Skeletal muscle satellite cell (primary cell): ENCODE results near the gene CMBL.
"Not testable (repeated sequence)": the region's sequence is repeated elsewhere in the genome, so short reads cannot be mapped to it uniquely, and the experiment has no call there.

Experiments
- H3K27me3 ChIP-seq: 2 replicates; pipeline ENCODE4 v1.7.0; 2013; ENCODE audit warnings: low read length; ENCODE audit not compliant: control insufficient read depth, insufficient read depth
- H3K36me3 ChIP-seq: 2 replicates; pipeline ENCODE4 v1.7.0; 2013; ENCODE audit warnings: mild to moderate bottlenecking, control low read depth, low read length; ENCODE audit not compliant: insufficient read depth
- H3K4me1 ChIP-seq: 2 replicates; pipeline ENCODE4 v1.7.0; 2013; ENCODE audit warnings: low read length; ENCODE audit not compliant: control insufficient read depth, insufficient read depth
- H3K4me2 ChIP-seq: 2 replicates; pipeline ENCODE4 v1.7.0; 2013; ENCODE audit warnings: mild to moderate bottlenecking, low read length
- H3K4me3 ChIP-seq: 2 replicates; pipeline ENCODE4 v1.7.0; 2013; ENCODE audit warnings: low read length
- H3K9ac ChIP-seq: 2 replicates; pipeline ENCODE4 v1.7.0; 2013; ENCODE audit warnings: mild to moderate bottlenecking, low read depth, low read length, moderate library complexity
- H3K9me3 ChIP-seq: replicated peaks from 2 replicates; pipeline ENCODE4 v1.7.0; 2013; ENCODE audit warnings: mild to moderate bottlenecking, control low read depth, low read length

The CMBL gene

DNA sequence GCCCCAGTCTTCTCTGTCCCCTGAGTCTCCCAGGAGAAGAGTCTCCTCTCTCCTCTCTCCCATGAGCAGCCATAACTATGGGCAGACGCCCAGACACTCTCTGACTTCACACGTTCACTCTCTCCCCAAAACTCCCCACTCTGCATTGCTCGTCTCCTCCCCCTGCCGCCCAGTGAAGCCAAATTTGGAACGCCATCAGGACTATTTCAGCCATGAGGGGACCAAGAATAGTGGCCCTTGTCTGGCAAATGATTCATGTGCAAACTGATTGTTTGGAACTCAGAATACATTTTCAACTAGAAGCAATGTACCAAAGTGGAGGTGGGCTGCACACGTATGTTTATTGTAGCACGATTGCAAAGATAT is 20.9 kb downstream of the CMBL start:
- Histone ChIP-seq H3K9me3 (no peaks in the 10 kb centered on the region), H3K4me3 (no peak overlapping the region), H3K36me3 (peaks cover 6% of the 10 kb centered on the region), H3K9ac (no peak overlapping the region), H3K27me3 (no peaks in the 10 kb centered on the region), H3K4me2 (no peak overlapping the region), H3K4me1 (peaks cover 6% of the 10 kb centered on the region)

DNA sequence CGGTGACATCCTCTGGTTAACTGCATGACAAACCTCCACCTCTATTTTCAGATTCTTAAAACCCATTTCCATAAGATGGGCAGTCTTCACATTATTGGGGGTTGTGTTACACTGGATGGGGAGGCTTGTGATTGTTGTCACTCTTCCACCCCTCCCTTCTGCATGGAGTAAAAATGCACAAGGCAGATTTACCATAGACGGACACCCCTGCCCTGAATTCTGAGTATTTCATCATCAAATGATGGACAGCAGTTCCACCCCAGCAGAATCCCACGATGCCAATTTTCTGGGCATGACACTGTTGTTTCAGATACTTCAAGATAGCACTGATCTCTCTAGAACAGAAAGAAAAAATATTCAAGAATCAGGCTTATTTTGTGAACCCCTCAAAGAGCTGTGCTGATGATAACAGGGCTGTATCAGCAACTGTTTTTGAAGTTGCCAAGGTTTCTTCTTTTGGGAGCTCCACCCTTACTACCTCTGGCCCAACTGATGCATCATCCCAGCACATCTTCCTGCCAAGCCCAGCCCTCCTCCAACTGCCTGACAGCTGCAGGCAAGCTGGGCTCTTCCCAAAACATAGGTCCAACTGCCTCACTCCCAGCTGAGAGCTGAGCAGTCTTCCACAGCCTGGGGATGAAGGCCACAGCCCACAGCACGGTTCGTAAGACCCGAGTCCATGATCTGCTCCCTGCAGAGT is 21.4 kb downstream of the CMBL start:
- no peak overlapping the region for H3K4me3 ChIP-seq
- no peaks in the 10 kb centered on the region for H3K27me3 ChIP-seq
- H3K9ac ChIP-seq = no peak overlapping the region
- no peaks in the 10 kb centered on the region for H3K9me3 ChIP-seq
- peaks cover 6% of the 10 kb centered on the region for H3K4me1 ChIP-seq
- no peak overlapping the region for H3K4me2 ChIP-seq
- peaks cover 6% of the 10 kb centered on the region for H3K36me3 ChIP-seq

DNA sequence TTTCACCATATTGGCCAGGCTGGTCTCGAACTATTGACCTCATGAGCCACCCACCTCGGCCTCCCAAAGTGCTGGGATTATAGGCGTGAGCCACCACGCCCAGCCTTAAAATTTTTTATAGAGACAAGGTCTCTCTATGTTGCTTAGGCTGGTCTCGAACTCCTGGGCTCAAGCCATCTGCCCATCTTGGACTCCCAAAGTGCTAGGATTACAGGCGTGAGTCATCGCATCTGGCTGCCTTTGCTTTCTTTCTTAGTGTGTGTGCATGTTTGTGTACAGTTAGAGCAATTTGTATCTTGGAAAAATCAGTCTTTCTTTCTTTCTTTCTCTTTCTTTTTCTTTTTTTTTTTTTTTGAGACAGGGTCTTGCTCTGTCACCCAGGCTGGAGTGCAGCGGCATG is 22.3 kb downstream of the CMBL start:
- not testable (repeated sequence) for H3K4me2 ChIP-seq, H3K4me1 ChIP-seq, H3K9ac ChIP-seq

DNA sequence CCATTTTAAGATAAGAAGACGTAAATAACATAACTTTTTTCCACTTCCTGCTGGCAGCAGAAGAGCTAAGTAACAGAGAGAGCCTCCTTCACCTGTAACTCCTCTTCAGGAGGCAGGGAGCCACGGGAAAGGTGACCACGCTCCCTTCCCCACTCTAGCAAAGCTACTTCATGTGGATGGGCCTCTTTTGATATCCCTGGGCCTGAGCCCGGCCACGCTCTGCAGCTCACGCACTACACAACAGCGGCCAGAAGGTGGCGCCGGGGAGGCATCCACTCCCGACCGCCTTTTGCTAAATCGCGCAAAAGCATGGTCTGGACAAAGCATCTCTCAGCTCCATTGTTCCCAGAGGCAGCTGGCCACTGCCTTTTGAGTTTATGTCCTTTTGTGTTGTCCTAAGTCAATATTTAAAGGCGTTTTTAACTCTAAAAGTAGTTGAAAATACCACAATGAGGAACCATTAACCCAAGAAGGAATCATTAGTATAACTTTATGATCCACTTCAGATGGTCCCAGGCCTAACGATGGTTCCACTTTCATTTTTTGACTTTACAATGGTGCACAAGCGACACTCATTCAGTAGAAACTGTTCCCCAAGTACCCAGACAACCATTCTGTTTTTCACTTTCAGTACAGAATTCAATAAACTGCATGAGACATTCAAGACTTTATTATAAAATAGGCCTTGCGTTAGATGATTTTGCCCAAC is 23.6 kb downstream of the CMBL start:
- Histone ChIP-seq H3K4me1 (peaks cover 6% of the 10 kb centered on the region), H3K4me3 (no peak overlapping the region), H3K9ac (no peak overlapping the region), H3K4me2 (no peak overlapping the region), H3K36me3 (peaks cover 4% of the 10 kb centered on the region), H3K27me3 (no peaks in the 10 kb centered on the region), H3K9me3 (no peaks in the 10 kb centered on the region)

More for the DNA sequence above, 22.3 kb downstream of the CMBL start:
- not testable (repeated sequence) for H3K4me3 ChIP-seq, H3K36me3 ChIP-seq, H3K9me3 ChIP-seq, H3K27me3 ChIP-seq

DNA sequence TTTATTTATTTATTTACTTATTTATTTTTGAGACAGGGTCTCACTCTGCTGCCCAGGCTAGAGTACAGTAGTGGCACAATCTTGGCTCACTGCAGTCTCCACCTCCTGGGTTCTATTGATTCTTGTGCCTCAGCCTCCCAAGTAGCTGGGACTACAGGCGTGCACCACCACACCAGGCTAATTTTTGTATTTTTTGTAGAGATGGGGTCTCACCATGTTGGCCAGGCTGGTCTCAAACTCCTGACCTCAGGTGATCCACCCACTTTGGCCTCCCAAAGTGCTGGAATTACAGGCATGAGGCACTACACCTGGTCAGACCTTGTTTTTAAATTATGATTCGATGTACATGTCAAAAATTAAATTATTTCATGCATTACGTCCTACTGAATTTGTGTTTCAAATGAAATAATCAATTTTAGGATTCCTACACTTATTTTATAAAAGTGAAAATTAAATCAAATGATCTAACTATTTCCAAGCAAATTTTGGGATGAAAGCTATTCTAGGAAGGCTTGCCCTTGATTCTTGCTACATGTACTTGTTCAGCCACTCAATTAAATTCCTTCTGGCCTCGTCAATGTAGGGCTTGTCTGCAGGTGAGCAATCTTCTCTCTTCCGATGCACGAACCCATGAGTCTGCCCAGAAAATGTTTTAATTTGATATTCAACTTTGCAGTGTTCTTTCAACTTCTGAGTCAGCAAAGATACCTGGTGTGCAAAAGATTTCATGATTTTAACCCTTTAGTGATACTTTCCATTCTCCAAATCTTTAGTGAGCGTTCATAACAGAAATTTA is 27.6 kb downstream of the CMBL start:
- Histone ChIP-seq H3K9ac (no peak overlapping the region), H3K9me3 (no peaks in the 10 kb centered on the region), H3K4me2 (no peak overlapping the region), H3K4me3 (no peak overlapping the region), H3K4me1 (no peaks in the 10 kb centered on the region), H3K27me3 (no peaks in the 10 kb centered on the region), H3K36me3 (no peaks in the 10 kb centered on the region)

DNA sequence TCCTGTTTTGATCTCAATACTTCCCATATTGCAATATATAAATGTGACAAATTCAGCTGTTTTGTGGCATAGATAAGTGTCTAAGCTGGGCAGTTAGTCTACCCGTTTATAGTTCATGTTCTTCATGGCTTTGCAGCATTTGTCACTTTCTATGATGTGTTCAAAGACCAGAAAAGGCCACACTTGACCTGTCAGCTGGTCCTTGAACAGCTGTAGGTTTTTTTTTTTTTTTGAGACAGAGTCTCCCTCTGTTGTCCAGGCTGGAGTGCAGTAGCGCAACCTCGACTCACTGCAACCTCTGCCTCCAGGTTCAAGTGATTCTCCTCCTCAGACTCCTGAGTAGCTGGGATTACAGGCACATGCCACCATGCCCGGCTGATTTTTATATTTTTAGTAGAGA is 28.4 kb downstream of the CMBL start:
- no peaks in the 10 kb centered on the region for H3K36me3 ChIP-seq
- no peaks in the 10 kb centered on the region for H3K27me3 ChIP-seq
- no peak overlapping the region for H3K9ac ChIP-seq
- H3K4me2 ChIP-seq = no peak overlapping the region
- H3K4me1 ChIP-seq = no peaks in the 10 kb centered on the region
- no peak overlapping the region for H3K4me3 ChIP-seq
- no peaks in the 10 kb centered on the region for H3K9me3 ChIP-seq

DNA sequence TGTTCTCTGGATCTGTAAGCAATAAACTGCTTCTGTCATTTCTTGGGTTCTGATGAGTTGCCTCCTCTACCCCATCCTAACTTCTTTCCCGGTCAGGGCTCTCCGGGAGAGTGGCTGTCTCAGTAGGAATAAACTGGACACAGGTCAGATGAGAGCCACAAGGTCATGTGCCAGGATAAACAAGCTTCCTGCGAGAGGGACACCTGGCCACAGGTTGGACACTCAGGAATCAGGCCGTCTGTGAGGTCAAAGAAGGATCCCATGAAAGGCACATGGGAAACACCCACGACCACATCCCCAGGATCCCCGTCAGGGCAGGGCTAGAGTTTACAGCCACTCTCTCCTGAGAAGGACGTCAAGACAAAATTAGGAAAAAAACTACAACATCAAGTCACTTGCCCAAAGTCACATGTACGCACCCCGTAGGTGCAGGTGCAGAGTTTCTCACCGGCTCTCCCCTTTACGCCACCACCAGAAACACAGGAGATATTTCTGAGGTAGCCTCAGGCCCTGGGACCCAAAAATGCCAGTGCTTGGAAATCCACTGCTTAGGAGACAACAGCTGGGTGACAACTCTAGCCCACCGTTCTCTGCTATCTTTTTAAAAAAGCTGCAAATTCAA is 28.9 kb downstream of the CMBL start:
- Histone ChIP-seq H3K4me2 (no peak overlapping the region), H3K4me1 (no peaks in the 10 kb centered on the region), H3K4me3 (no peak overlapping the region), H3K9ac (no peak overlapping the region), H3K27me3 (no peaks in the 10 kb centered on the region), H3K9me3 (no peaks in the 10 kb centered on the region), H3K36me3 (no peaks in the 10 kb centered on the region)

DNA sequence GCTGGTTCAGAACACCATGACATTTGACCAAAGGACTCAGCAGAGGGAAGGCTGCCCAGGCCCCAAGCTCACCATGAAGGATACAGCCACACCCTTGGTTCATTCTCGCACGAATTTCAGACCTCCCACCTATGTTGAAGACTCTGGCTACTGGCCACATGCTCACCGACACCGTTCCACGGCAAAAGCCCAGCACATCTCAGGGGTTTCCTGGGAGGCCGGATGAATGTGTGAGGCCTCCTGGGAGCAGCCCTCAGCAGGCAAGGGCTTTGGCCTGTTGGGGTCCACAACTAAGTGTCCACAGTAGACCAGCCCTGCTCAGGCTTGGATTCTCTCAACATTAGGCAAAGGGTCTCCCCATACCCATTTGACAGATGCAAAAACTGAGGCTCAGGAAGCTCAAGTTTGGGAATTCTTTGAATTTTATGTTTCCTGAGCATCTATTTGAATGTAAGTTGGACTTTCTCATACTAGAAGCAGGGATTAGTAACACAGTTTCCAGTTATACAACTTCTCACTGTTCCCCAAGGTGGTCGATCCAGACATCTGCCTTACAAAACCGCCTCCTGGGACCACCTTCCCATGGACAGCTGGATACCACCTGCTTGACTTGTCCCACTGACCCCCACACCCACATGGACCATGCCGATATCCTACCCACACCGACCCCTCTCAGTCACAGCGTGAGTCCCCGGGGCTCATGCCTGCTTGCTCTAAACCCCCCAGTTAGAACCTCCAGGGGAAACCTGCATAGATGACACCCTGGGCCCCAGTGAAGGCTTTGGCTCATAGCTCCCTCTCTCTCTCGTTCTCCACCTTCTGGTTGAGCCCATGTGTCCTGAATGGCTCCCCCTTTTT is 29.7 kb downstream of the CMBL start:
- Histone ChIP-seq H3K27me3 (no peaks in the 10 kb centered on the region), H3K36me3 (no peaks in the 10 kb centered on the region), H3K4me2 (no peak overlapping the region), H3K9ac (no peak overlapping the region), H3K9me3 (no peaks in the 10 kb centered on the region), H3K4me1 (no peaks in the 10 kb centered on the region), H3K4me3 (no peak overlapping the region)

DNA sequence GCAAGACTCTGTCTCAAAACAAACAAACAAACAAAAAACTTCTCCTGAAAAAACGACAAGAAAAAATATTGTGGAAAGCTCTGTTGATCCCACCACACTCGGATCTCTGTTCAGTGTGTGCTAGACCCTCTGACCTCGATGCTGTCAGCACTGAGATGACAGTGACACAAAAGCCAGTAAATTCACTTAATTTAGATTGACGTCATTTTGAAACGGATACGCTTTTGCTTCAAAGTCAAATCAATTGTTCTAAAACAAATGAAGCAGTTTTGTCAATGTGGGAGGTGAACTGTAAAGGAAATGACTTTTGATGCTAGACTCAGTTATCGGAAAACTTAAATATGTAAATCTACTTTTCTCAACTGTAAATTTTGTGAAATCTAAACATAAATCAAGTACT is 31.0 kb downstream of the CMBL start:
- Histone ChIP-seq H3K4me2 (no peak overlapping the region), H3K27me3 (no peaks in the 10 kb centered on the region), H3K9me3 (no peaks in the 10 kb centered on the region), H3K36me3 (no peaks in the 10 kb centered on the region), H3K4me1 (no peaks in the 10 kb centered on the region), H3K4me3 (no peak overlapping the region), H3K9ac (no peak overlapping the region)

DNA sequence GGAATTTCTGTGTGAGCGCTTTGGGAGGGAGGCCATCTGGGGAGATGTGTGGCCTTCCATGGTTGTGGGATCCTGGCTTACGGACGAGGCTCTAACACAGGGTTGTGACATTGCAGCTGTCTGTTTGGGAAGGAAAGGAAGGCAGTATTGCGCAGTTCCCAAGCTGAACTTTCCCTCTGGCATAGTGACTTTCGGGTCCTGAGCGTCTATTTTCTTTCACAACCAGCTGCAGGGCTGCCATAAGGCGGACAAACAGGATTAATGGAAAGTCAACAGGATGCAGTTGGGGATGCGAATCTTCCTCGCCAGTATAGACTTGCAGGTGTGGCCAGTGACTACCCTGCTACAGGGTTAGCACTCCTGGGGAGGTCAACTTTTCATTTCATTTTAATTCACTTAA is 31.7 kb downstream of the CMBL start:
- Histone ChIP-seq H3K4me2 (no peak overlapping the region), H3K27me3 (no peaks in the 10 kb centered on the region), H3K4me3 (no peak overlapping the region), H3K36me3 (no peaks in the 10 kb centered on the region), H3K9me3 (no peaks in the 10 kb centered on the region), H3K4me1 (no peaks in the 10 kb centered on the region), H3K9ac (no peak overlapping the region)

DNA sequence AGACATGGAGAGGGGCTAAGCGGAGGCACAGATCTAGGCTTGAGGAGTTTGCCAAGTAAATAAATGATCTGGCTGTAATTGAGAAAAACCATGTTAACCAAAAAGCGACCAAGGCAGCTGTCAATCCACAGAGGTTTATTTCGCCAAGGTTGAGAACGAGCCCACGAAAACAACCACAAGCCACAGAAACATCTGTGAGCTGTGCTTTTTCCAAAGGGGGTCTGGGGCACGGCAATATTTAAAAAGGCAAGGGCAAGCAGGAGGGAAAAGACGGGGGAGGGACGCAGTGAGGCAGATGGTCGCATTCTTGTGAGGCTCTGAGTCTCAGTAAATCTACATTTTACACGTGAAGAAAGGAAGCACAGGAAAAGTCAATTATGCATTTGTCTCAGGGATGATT is 32.2 kb downstream of the CMBL start:
- H3K4me1 ChIP-seq = no peaks in the 10 kb centered on the region
- H3K9ac ChIP-seq = no peak overlapping the region

More for the DNA sequence above, 32.2 kb downstream of the CMBL start:
- H3K4me2 ChIP-seq = no peak overlapping the region
- no peaks in the 10 kb centered on the region for H3K9me3 ChIP-seq
- H3K36me3 ChIP-seq = no peaks in the 10 kb centered on the region
- H3K4me3 ChIP-seq = no peak overlapping the region
- no peaks in the 10 kb centered on the region for H3K27me3 ChIP-seq
